Aorta (tissue), 5 donors: Measurements from ENCODE around the gene SIRPD. TPM values are rescaled to one million over a fixed set of nuclear protein-coding genes. Genes with fewer than 3 reads are reported as not detected.

ENCODE experiments used
- ATAC-seq: fragments of 200-7000 bp; cut with Tn5 transposase; one replicate; pipeline ENCODE4 v1.9.1; 2022; ENCODE audit warnings: moderate library complexity; ENCODE audit not compliant: low FRiP score
- DNase-seq, 2 donors: peaks; one replicate each; pipeline ENCODE4 v3.0.0-alpha.2; 2020
- H3K27ac ChIP-seq, 2 donors: one replicate each; pipeline ENCODE4 v1.5.1; 2013; ENCODE audit warnings: low read length in 2 of 2, mild to moderate bottlenecking in 2 of 2, moderate library complexity in 2 of 2, control low read depth in 1 of 2, inconsistent platforms in 1 of 2, low read depth in 1 of 2
- H3K27me3 ChIP-seq, 2 donors: one replicate each; pipeline ENCODE4 v1.6.1; 2013; ENCODE audit warnings: control low read depth in 1 of 2, low read length in 1 of 2, mild to moderate bottlenecking in 1 of 2, moderate library complexity in 1 of 2; ENCODE audit not compliant: insufficient read depth in 2 of 2, control insufficient read depth in 1 of 2
- H3K36me3 ChIP-seq, 2 donors: one replicate each; pipeline ENCODE4 v1.6.1; 2013; ENCODE audit warnings: control low read depth in 1 of 2, low read length in 1 of 2, mild to moderate bottlenecking in 1 of 2; ENCODE audit not compliant: insufficient read depth in 2 of 2, control insufficient read depth in 1 of 2
- H3K4me1 ChIP-seq, 2 donors: one replicate each; pipeline ENCODE4 v1.6.1; 2013; ENCODE audit warnings: low read length in 2 of 2, control low read depth in 1 of 2, mild to moderate bottlenecking in 1 of 2, moderate library complexity in 1 of 2; ENCODE audit not compliant: insufficient read depth in 2 of 2, control insufficient read depth in 1 of 2
- H3K4me3 ChIP-seq, 2 donors: one replicate each; pipeline ENCODE4 v1.5.1; 2013; ENCODE audit warnings: low read length in 2 of 2, control low read depth in 1 of 2, mild to moderate bottlenecking in 1 of 2
- H3K9me3 ChIP-seq: one replicate; pipeline ENCODE4 v1.6.1; 2013; ENCODE audit warnings: mild to moderate bottlenecking, low read length; ENCODE audit not compliant: control insufficient read depth
- WGBS, 2 donors: extraction: QIAGEN DNeasy Blood & Tissue Kit; methylation state at CpG; one replicate each; pipeline ENCODE4 v1.1.7; 2013; 5-methylcytosine and 5-hydroxymethylcytosine counted together
- intact Hi-C, 2 donors: fragments of 100-400 bp; cut with DNase I; formaldehyde crosslinking; loops; one replicate each; pipeline versions ENCODE4 v1.14.2 to v1.15.0; 2022
- polyA plus RNA-seq, 2 donors: library from polyadenylated mRNA; stranded (reverse); fragments of 200-250 nt; gene quantifications; one replicate each; pipeline ENCODE4 v1.2.3, GENCODE V29; 2013
- total RNA-seq, 2 donors: library from RNA; stranded (reverse); fragmentation: NEBNext Ultra II Directional; extraction: Animal tissue kit (Norgen Biotek cat#: 25700); gene quantifications; one replicate each; pipeline ENCODE4 v1.2.1, GENCODE V29; 2021
- donor health status: healthy with polysubstance abuse.
- donor health status: Bipolar disorder and iron deficiency.
- donor health status: DM: no; HTN: no; CAD: no.
- donor health status: DM: no; HTN: no; CAD: no.
- donor health status: DM: yes; HTN: yes; CAD: no.

Gene SIRPD
- total and polyA plus RNA-seq, 4 donors = 0.30 to 0.42 TPM; not detected in 2

DNA sequence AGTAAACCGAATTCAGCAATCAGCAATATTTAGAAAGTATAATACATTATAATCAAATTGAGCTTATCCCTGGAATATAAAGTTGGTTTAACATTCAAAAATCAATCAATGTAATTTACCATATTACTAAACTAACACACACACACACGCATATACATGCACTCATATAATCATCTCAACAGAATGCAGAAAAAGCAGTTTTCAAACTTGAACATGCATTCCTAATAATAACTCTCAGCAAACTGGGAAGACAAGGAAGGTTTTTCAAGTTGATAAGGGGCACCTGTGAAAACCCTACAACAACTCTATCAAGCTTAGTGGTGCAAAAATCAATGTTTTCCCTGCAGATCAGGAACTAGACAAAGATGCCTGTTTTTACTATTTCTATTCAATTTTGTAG, 70.9 kb downstream of the SIRPD start:
- 71 to 85% methylated on average over 2 of the region's 2 CpGs for WGBS, 2 donors
- Histone ChIP-seq H3K4me1 (no peaks in the 10 kb centered on the region), H3K4me3 (no peak overlapping the region), H3K27ac (no peak overlapping the region), H3K36me3 (no peaks in the 10 kb centered on the region), H3K27me3 (peaks cover 0 to 3% of the 10 kb centered on the region in 2 donors), H3K9me3 (no peaks in the 10 kb centered on the region)
- no peak for ATAC-seq
- intact Hi-C loops = no loop called here
- no peak for DNase-seq

DNA sequence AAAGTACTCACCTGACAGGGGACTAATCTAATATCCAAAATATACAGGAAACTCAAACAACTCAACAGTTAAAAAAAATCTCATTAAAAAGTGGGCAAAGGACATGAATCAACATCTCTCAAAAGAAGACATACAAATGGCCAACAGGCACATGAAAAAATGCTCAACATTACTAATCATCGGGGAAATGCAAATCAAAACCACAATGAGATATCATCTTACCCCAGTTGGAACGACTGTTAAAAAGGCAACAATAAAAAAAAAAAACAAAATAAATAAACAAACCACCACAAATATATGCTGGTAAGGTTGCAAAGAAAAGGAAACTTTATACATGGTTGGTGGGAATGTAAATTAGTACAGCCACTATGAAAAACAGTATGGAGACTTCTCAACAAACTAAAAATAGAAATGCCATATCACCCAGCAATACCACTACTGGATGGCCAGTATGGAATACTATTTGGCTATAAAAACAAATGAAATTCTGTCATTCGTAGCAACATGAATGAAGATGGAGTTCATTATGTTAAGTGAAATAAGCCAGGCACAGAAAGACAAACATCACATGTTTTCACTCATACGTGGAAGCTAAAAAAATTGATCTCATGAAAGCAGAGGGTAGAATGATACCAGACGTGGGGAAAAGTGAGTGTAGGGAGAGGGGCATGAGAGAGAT, 72.9 kb downstream of the SIRPD start:
- no peaks in the 10 kb centered on the region for H3K4me1 ChIP-seq
- no peaks in the 10 kb centered on the region for H3K9me3 ChIP-seq
- H3K27me3 ChIP-seq = peaks cover 0 to 4% of the 10 kb centered on the region in 2 donors
- WGBS, 2 donors = 21 to 28% methylated on average over 5 of the region's 5 CpGs
- intact Hi-C loops = no loop called here
- H3K36me3 ChIP-seq = no peaks in the 10 kb centered on the region
- no peak for ATAC-seq
- no peak overlapping the region for H3K4me3 ChIP-seq
- DNase-seq = no peak
- no peak overlapping the region for H3K27ac ChIP-seq

Other genes starting within 250 kb of the SIRPD start
- 1 to 10 TPM; 5.3 to 6.9 TPM for gene SDCBP2, start 228.6 kb downstream of the SIRPD start, total RNA-seq
- 10 to 100 TPM in 1 of 2 donors, 1 to 10 TPM in 1; 4.0 to 63.4 TPM for gene SDCBP2, start 228.6 kb downstream of the SIRPD start, polyA plus RNA-seq
- 100 to 1,000 TPM; 249 to 273 TPM for gene FKBP1A, start 164.7 kb downstream of the SIRPD start, total RNA-seq
- 100 to 1,000 TPM; 105 to 202 TPM for gene FKBP1A, start 164.7 kb downstream of the SIRPD start, polyA plus RNA-seq
- 10 to 100 TPM; 61.3 to 71.3 TPM for gene NSFL1C, start 90.9 kb downstream of the SIRPD start, total RNA-seq
- 10 to 100 TPM; 35.6 to 59.7 TPM for gene NSFL1C, start 90.9 kb downstream of the SIRPD start, polyA plus RNA-seq
- 10 to 100 TPM; 12.9 to 27.3 TPM for gene SIRPB2, start 66.3 kb downstream of the SIRPD start, total RNA-seq
- 1 to 10 TPM in 1 of 2 donors, under 1 TPM in 1; 1.00 to 4.1 TPM for gene SIRPB2, start 66.3 kb downstream of the SIRPD start, polyA plus RNA-seq
- gene SIRPB1, start 62.3 kb upstream of the SIRPD start, total RNA-seq = 1 to 10 TPM; 1.8 to 3.1 TPM
- 1 to 10 TPM in 1 of 2 donors, under 1 TPM in 1; 0.36 to 1.6 TPM for gene SIRPB1, start 62.3 kb upstream of the SIRPD start, polyA plus RNA-seq
- under 1 TPM in 1 of 2 donors, not detected in 1; 0.87 TPM for gene SIRPG, start 100.1 kb upstream of the SIRPD start, total RNA-seq
- not detected for gene SIRPG, start 100.1 kb upstream of the SIRPD start, polyA plus RNA-seq